ENCODE measurements around the gene EEIG2.
"Not testable (repeated sequence)": the region's sequence is repeated elsewhere in the genome, so short reads cannot be mapped to it uniquely, and the experiment has no call there.

Gene EEIG2

GRCh38 chr1:108559215-108560186 lies at the start of gene EEIG2:
TSS of gene EEIG2 (plus strand) at chr1:108560100. CDS start at chr1:108560429, 329 bp downstream.
- DNase-seq: peak; percentile 92

- DNase-seq: no peak
Observed at GRCh38 chr1:108511764-108512163, 48.1 kb upstream of the EEIG2 start.

GRCh38 chr1:108512239-108513043 lies 47.5 kb upstream of the EEIG2 start:
- no peak for DNase-seq

GRCh38 chr1:108513044-108513415 lies 46.9 kb upstream of the EEIG2 start:
- no peak for DNase-seq

- not testable (repeated sequence) for DNase-seq
Observed at GRCh38 chr1:108513914-108514313, 46.0 kb upstream of the EEIG2 start.

GRCh38 chr1:108517301-108517897 lies 42.5 kb upstream of the EEIG2 start:
- not testable (repeated sequence) for DNase-seq

- DNase-seq: no peak
Observed at GRCh38 chr1:108521990-108522393, 37.9 kb upstream of the EEIG2 start.

GRCh38 chr1:108523829-108524228 lies 36.1 kb upstream of the EEIG2 start:
- DNase-seq: no peak

GRCh38 chr1:108524676-108525075 lies 35.2 kb upstream of the EEIG2 start:
- DNase-seq: no peak

- DNase-seq: no peak
Observed at GRCh38 chr1:108527135-108527534, 32.8 kb upstream of the EEIG2 start.

- DNase-seq: no peak
Observed at GRCh38 chr1:108527837-108528236, 32.1 kb upstream of the EEIG2 start.

GRCh38 chr1:108531444-108531843 lies 28.5 kb upstream of the EEIG2 start:
- DNase-seq: no peak

GRCh38 chr1:108532730-108533129 lies 27.2 kb upstream of the EEIG2 start:
- DNase-seq: no peak

- no peak for DNase-seq
Observed at GRCh38 chr1:108533351-108534083, 26.4 kb upstream of the EEIG2 start.

GRCh38 chr1:108534759-108535158 lies 25.1 kb upstream of the EEIG2 start:
- no peak for DNase-seq

- DNase-seq: not testable (repeated sequence)
Observed at GRCh38 chr1:108535315-108535897, 24.5 kb upstream of the EEIG2 start.

GRCh38 chr1:108536021-108536420 lies 23.9 kb upstream of the EEIG2 start:
- DNase-seq: not testable (repeated sequence)

- not testable (repeated sequence) for DNase-seq
Observed at GRCh38 chr1:108536791-108537190, 23.1 kb upstream of the EEIG2 start.

GRCh38 chr1:108537976-108538375 lies 21.9 kb upstream of the EEIG2 start:
- DNase-seq: no peak

GRCh38 chr1:108540977-108541376 lies 18.9 kb upstream of the EEIG2 start:
- no peak for DNase-seq

GRCh38 chr1:108541861-108542260 lies 18.0 kb upstream of the EEIG2 start:
- no peak for DNase-seq

- DNase-seq: not testable (repeated sequence)
Observed at GRCh38 chr1:108547493-108547892, 12.4 kb upstream of the EEIG2 start.
